Memory B cell (primary cell): Measurements from ENCODE around the gene BET1.
"Not testable (repeated sequence)": the region's sequence is repeated elsewhere in the genome, so short reads cannot be mapped to it uniquely, and the experiment has no call there.

Source experiments
- ATAC-seq: fragments of 150-1000 bp; cut with Tn5 transposase; 2 replicates; pipeline ENCODE4 v1.10.0; 2021; ENCODE audit warnings: low read depth, mild to moderate bottlenecking, moderate library complexity
- DNase-seq, 2 donors: peaks; one replicate each; pipeline ENCODE4 v3.0.0; 2022; ENCODE audit warnings: low spot score in 2 of 2
- H3K27ac Mint-ChIP-seq: one replicate; pipeline ENCODE4 v1.8.0; 2022; ENCODE audit warnings: mild to moderate bottlenecking, moderate library complexity, mixed read lengths
- H3K27me3 Mint-ChIP-seq: one replicate; pipeline ENCODE4 v1.8.0; 2022; ENCODE audit warnings: mixed read lengths
- H3K36me3 Mint-ChIP-seq: one replicate; pipeline ENCODE4 v1.8.0; 2022; ENCODE audit warnings: mild to moderate bottlenecking, mixed read lengths
- H3K4me1 Mint-ChIP-seq: one replicate; pipeline ENCODE4 v1.8.0; 2022; ENCODE audit warnings: mixed read lengths
- H3K4me3 Mint-ChIP-seq: one replicate; pipeline ENCODE4 v1.8.0; 2022; ENCODE audit warnings: mild to moderate bottlenecking, moderate library complexity, mixed read lengths
- H3K9me3 Mint-ChIP-seq: one replicate; pipeline ENCODE4 v1.8.0; 2022; ENCODE audit warnings: mixed read lengths

BET1 gene

DNA sequence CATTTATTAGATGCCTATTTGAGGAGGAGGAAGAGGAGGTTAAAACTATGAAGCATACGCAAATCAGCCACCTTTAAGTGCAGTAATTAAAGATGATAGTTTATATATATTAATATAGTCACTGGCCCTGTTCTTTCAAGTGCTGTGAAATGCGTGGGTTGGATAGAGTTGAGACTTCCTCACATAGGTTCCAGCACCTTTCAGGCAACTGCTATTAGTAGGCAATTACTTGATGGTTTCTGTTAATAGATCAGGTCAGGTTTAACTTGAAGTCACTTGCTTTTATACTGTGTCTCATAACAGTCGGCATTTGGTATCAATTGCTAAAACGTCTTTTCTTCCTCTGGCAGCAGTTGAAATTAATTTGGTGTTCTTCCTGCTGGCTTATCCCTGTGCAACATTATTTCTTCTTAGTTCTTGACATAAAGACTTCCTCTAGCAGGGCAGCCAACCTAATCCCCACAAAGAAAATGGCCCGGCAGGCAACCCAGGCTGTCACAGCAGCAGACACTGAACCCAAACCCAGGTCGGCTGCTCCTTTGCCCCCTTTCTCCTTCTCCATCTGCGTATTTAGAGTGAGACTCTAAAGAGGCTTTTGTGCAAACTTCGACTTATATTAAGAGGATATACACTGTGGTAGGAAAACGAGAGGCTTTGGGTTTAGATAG lies 35.3 kb upstream of the BET1 start:
- Mint-ChIP-seq H3K36me3 (no peaks in the 10 kb centered on the region), H3K4me3 (no peak overlapping the region), H3K4me1 (peaks cover 23% of the 10 kb centered on the region), H3K27me3 (no peaks in the 10 kb centered on the region), H3K27ac (peak overlapping the region; percentile 31), H3K9me3 (no peaks in the 10 kb centered on the region)
- ATAC-seq (peak; percentile 43), DNase-seq (no peak)

DNA sequence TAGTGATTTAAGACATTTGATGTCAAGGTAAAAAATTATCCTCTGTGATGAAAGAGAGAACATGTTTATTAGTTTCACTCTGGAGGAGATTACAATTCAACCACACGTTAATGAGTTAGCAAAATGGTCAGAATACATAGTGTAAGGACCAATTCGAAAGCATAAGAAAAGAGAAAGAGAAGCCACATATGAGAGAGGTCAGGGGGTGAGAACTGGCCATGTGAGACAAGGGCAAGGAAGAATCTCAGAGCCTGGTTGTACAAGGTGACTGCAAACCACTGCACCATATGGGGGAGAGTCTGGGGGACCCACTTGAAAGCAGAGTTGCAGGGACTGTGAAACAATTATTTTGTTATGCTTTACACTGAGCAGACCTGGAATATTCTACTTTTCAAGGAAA lies 27.7 kb upstream of the BET1 start:
- DNase-seq (no peak), ATAC-seq (no peak)
- Mint-ChIP-seq H3K27ac (no peak overlapping the region), H3K27me3 (no peaks in the 10 kb centered on the region), H3K36me3 (no peaks in the 10 kb centered on the region), H3K9me3 (no peaks in the 10 kb centered on the region), H3K4me3 (no peak overlapping the region), H3K4me1 (peaks cover 11% of the 10 kb centered on the region)

DNA sequence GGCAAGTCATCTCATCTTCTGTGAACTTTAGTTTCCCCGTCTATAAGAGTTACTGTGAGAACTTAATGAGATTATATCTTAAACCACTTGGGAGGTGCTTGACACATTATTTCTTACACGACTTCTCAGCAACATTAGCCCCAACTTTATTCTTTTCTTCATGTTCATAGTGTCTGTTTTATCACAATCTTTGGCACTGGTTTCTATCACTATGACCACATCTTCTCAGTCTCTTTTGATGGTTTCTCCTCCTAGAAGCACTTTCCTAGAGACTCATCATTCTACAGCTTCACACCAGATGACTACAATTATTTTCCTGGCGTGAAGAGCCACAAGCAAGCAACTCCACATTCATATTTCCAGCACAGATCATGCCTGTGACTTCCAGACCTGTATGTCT lies 26.5 kb upstream of the BET1 start:
- Mint-ChIP-seq H3K36me3 (no peaks in the 10 kb centered on the region), H3K27ac (no peak overlapping the region), H3K9me3 (no peaks in the 10 kb centered on the region), H3K4me1 (peaks cover 8% of the 10 kb centered on the region), H3K4me3 (no peak overlapping the region), H3K27me3 (no peaks in the 10 kb centered on the region)
- no peak for DNase-seq
- ATAC-seq, result no peak

DNA sequence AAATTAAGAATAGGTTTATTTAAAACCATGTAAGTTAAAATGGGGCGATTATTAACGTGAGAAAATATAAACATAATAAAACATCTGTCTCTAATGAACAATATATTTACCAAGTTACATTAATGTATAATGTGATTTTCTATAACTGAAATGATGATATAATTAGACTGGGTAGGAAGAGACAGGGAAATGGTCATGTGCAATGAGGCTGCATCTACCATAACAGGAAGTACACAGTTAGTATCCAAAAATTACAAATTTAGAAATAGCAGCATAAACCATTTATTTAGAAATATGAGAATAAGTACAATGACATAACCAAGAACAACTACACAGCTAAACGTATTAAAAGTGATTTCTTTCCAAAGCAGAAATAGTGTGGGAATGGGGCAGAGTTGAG lies 25.8 kb upstream of the BET1 start:
- H3K4me3 Mint-ChIP-seq, result no peak overlapping the region
- peaks cover 8% of the 10 kb centered on the region for H3K4me1 Mint-ChIP-seq
- no peak overlapping the region for H3K27ac Mint-ChIP-seq
- H3K9me3 Mint-ChIP-seq, result no peaks in the 10 kb centered on the region
- H3K36me3 Mint-ChIP-seq, result no peaks in the 10 kb centered on the region
- no peak for DNase-seq
- H3K27me3 Mint-ChIP-seq, result no peaks in the 10 kb centered on the region
- ATAC-seq, result no peak

DNA sequence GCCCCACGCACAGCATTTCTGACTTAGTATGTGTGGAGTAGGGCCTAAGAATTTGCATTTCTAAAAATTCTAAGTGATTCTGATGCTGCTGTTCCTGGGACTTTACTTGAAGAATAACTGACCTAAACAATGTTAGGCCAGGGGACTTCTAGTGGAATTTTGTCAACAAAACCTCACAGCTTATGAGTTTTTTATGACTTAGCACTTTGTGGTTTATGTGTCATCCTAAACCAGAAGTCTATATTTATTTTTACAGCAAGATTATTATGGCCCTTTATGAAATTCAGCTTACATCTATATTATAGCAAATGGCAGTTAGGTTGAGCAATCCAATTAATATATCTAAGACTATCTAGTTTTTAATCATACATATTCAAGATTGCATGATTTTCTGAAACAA lies 24.6 kb upstream of the BET1 start:
- no peaks in the 10 kb centered on the region for H3K36me3 Mint-ChIP-seq
- DNase-seq (no peak), ATAC-seq (no peak)
- no peaks in the 10 kb centered on the region for H3K27me3 Mint-ChIP-seq
- H3K4me3 Mint-ChIP-seq, result no peak overlapping the region
- no peak overlapping the region for H3K27ac Mint-ChIP-seq
- peaks cover 8% of the 10 kb centered on the region for H3K4me1 Mint-ChIP-seq
- H3K9me3 Mint-ChIP-seq, result no peaks in the 10 kb centered on the region

DNA sequence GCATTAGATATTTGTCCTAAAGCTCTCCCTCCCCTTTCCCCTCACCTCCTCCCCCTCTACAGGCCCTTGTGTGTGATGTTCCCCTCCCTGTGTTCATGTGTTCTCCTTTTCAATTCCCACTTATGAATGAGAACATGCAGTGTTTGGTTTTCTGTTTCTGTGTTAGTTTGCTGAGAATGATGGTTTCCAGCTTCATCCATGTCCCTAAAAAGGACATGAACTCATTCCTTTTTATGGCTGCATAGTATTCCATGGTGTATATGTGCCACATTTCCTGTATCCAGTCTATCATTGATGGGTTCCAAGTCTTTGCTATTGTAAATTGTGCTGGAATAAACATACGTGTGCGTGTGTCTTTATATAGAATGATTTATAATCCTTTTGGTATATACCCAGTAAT lies 22.5 kb upstream of the BET1 start:
- ATAC-seq, H3K4me3 Mint-ChIP-seq, H3K4me1 Mint-ChIP-seq, H3K27ac Mint-ChIP-seq, H3K9me3 Mint-ChIP-seq, H3K36me3 Mint-ChIP-seq, H3K27me3 Mint-ChIP-seq, DNase-seq: not testable (repeated sequence)

DNA sequence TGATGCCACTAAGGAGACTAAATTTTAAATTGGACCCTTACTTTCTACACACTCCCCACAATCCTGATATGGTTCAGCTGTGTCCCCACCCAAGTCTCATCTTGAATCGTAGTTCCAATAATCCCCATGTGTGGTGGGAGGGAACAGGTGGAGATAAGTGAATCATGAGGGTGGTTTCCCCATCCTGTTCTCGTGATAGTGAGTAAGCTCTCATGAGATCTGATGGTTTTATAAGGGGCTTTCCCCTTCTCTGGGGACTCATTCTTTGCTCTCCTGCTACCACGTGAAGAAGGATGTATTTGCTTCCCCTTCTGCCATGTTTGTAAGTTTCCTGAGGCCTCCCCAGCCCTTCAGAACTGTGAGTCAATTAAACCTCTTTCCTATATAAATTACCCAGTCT lies 18.4 kb upstream of the BET1 start:
- Mint-ChIP-seq H3K27me3 (no peaks in the 10 kb centered on the region), H3K27ac (peak overlapping the region; percentile 74), H3K4me3 (no peak overlapping the region), H3K4me1 (no peaks in the 10 kb centered on the region), H3K9me3 (no peaks in the 10 kb centered on the region), H3K36me3 (no peaks in the 10 kb centered on the region)
- peak; percentile 97 for ATAC-seq
- peak in 1 of 2 donors; percentile 33 for DNase-seq

DNA sequence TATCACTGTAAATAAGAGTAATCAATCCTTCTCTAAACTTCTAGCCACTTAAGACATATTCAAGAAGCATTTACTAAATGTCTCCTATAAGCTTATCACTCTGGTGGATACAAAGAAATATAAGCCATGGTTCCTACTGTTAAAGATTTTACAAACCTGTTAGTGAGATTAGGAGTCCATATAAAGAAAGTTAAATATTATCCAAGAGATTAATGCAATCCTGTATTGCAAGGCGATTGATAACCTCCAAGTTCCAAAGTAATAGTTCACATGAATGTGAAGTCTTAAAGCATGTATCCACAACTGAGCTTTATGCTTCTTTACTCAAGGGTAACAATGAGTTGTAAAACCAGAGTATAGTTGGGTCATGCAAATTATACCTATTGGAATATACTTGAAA lies 12.6 kb upstream of the BET1 start:
- ATAC-seq, result no peak
- Mint-ChIP-seq H3K27me3 (no peaks in the 10 kb centered on the region), H3K4me3 (no peak overlapping the region), H3K36me3 (no peaks in the 10 kb centered on the region), H3K4me1 (no peaks in the 10 kb centered on the region), H3K9me3 (no peaks in the 10 kb centered on the region), H3K27ac (no peak overlapping the region)
- DNase-seq, result no peak

DNA sequence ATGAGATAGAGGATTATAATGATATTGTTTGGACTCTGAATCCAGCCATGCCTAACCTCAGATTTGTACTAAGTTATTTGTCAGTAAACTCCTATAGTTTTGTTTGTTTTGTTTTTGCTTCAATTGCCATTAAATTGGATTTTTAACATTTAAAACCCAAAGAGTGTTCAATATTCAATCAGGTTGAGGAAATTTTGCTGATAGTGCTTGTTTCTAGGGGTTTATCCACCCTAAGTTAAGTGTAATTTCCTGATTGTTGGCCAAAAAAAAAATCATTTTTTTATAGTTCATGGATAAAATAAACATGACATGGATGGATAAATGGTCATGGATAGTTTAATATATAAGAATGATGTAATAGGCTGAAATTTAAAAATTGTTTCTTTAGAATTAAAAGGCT lies 11.4 kb upstream of the BET1 start:
- no peak overlapping the region for H3K27ac Mint-ChIP-seq
- no peak overlapping the region for H3K4me3 Mint-ChIP-seq
- DNase-seq, result no peak
- no peaks in the 10 kb centered on the region for H3K36me3 Mint-ChIP-seq
- no peak for ATAC-seq
- H3K4me1 Mint-ChIP-seq, result no peaks in the 10 kb centered on the region
- H3K9me3 Mint-ChIP-seq, result no peaks in the 10 kb centered on the region
- no peaks in the 10 kb centered on the region for H3K27me3 Mint-ChIP-seq

DNA sequence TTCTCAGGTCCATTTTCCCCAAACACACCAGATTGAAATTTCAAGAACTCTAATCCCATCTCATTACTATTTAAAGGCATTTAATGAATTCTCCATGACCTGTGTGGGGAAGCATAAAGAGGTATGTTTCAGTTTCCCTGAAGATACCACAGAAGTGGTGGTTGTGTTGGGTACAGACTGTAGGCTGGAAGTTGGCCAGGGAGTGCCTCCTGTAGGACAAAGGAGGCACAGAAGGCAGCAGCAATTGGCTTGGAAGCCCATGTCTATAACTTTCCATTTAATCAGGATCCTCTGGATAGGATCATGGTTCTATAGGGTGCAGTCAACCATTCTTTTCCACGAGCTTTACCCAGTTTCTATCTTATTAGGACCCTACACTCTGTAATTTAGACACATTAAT lies 8.6 kb upstream of the BET1 start:
- ATAC-seq (no peak), DNase-seq (no peak)
- Mint-ChIP-seq H3K9me3 (no peaks in the 10 kb centered on the region), H3K4me3 (no peak overlapping the region), H3K27me3 (no peaks in the 10 kb centered on the region), H3K36me3 (no peaks in the 10 kb centered on the region), H3K4me1 (no peaks in the 10 kb centered on the region), H3K27ac (no peak overlapping the region)

DNA sequence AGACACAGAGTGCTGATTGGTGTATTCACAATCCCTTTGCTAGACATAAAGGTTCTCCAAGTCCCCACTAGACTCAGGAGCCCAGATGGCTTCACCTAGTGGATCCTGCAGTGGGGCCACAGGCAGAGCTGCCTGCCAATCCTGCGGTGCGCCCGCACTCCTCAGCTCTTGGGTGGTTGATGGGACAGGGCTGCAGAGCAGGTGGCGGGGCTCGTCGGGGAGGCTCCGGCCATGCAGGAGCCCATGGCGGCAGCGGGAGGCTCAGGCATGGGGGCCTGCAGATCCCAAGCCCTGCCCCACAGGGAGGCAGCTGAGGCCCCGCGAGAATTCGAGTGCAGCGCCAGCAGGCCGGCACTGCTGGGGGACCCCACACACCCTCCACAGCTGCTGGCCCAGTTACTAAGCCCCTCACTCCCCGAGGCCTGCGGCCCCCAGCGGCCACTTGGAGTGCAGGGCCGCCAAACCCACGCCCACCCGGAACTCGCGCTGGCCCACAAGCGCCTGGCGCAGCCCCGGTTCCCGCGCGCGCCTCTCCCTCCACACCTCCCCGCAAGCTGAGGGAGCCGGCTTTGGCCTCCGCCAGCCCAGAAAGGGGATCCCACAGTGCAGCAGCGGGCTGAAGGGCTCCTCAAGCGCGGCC lies 7.7 kb upstream of the BET1 start:
- no peaks in the 10 kb centered on the region for H3K27me3 Mint-ChIP-seq
- no peaks in the 10 kb centered on the region for H3K4me1 Mint-ChIP-seq
- no peak overlapping the region for H3K4me3 Mint-ChIP-seq
- H3K9me3 Mint-ChIP-seq, result no peaks in the 10 kb centered on the region
- no peak for ATAC-seq
- H3K36me3 Mint-ChIP-seq, result no peaks in the 10 kb centered on the region
- no peak for DNase-seq
- H3K27ac Mint-ChIP-seq, result no peak overlapping the region

DNA sequence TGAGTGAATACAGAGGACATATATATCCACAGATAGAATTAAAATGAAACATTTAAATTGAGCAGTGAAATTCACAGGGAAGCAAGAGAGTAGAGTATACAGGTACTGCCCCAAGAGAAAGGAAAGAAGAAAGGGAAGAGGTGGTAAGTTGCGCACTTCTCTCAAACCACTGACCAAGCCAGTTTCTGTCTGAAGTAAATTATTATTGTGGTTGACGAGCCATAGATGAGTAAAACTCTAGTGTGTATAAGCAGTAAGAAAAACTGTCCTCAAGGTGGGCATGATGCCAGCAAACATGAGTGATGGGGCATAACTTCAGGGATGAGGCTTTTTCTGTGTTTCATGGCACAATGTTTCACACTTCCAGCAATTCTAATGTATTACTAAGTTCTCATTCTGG lies 4.4 kb upstream of the BET1 start:
- Mint-ChIP-seq H3K27ac (no peak overlapping the region), H3K36me3 (no peaks in the 10 kb centered on the region), H3K4me3 (no peak overlapping the region), H3K4me1 (peaks cover 4% of the 10 kb centered on the region), H3K9me3 (no peaks in the 10 kb centered on the region), H3K27me3 (no peaks in the 10 kb centered on the region)
- no peak for DNase-seq
- ATAC-seq, result no peak

DNA sequence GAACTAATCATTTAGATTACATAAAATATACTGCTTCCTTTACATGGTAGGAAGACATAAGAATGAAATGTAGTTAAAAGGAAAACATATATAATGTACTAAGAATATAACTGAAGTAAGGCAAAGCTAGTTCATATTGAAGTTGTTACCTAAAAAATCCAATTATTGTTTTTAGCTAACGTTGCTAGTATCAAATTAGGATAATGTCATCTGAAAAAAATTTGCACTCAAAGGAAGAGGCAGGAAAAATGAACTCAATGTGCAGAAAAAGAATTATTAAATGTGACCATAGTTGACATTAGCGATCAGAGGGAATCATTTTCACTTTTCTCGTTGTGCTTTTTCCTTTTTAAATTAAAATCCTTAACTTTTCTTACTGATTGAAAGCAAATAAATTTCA lies 1.6 kb upstream of the BET1 start:
- DNase-seq (no peak), ATAC-seq (no peak)
- Mint-ChIP-seq H3K27me3 (no peaks in the 10 kb centered on the region), H3K9me3 (no peaks in the 10 kb centered on the region), H3K4me1 (peaks cover 19% of the 10 kb centered on the region), H3K36me3 (peaks cover 9% of the 10 kb centered on the region), H3K4me3 (no peak overlapping the region), H3K27ac (no peak overlapping the region)

DNA sequence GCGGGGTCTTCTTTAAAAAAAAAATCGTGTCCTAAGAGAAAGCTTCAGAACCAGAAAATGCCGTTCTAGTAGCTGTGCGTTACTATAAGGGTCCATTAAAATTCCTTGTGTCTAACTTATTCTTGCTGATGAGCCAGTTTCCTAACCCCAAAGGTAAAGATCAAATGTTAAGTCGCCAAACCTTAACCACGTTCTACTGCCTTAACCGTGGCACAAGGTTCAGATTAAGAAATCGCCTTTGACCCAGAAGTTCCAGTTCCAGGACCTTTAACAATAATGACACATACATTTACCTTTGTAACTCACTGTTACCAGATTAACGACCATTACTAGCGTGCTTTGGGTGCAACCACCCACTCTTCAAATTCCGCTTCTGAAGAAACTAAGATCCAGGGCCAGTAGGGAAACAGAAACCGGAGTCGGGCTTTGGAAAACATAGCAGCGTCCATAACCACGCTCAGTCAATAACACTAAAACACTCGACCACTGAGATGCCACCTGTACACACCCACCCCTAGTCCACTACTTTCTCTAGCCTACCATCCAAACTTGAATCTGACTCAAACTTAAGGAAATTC lies 620 bp downstream of the BET1 start:
- H3K4me1 Mint-ChIP-seq, result peaks cover 22% of the 10 kb centered on the region
- H3K4me3 Mint-ChIP-seq, result peak overlapping the region; percentile 100

DNA sequence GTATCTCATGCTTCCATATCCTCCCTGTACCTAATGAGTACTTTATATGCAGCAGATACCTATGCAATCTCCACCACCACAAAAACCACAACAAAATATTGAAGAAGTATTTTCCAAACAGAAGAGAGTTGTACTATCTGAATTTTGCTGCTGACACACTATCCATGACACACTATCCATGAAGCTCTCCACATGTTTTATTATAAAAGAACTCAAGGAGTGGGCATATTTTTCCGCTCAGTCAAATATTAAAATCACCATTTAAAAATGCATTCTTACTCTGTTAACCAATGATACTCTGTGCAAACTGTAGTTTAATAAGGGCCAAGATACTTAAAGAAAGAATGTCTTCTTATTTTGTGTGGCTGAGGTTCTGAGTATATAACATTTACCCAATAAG lies 2.8 kb downstream of the BET1 start:
- no peak overlapping the region for H3K27ac Mint-ChIP-seq
- peaks cover 22% of the 10 kb centered on the region for H3K36me3 Mint-ChIP-seq
- H3K4me1 Mint-ChIP-seq, result peaks cover 28% of the 10 kb centered on the region
- no peak for ATAC-seq
- no peak for DNase-seq
- no peaks in the 10 kb centered on the region for H3K27me3 Mint-ChIP-seq
- no peak overlapping the region for H3K4me3 Mint-ChIP-seq
- no peaks in the 10 kb centered on the region for H3K9me3 Mint-ChIP-seq

More for the DNA sequence above, 620 bp downstream of the BET1 start:
- DNase-seq (no peak), ATAC-seq (peak; percentile 28)
- Mint-ChIP-seq H3K9me3 (no peaks in the 10 kb centered on the region), H3K36me3 (peaks cover 14% of the 10 kb centered on the region), H3K27me3 (no peaks in the 10 kb centered on the region), H3K27ac (peak overlapping the region; percentile 99)
